KBM-7 (cell line): Measurements from ENCODE around the gene HSD17B10.
"Not testable (repeated sequence)": the region's sequence is repeated elsewhere in the genome, so short reads cannot be mapped to it uniquely, and the experiment has no call there.

Experiments used
- DNase-seq: peaks from one replicate; pipeline ENCODE4 v3.0.0-alpha.2; 2015
- in situ Hi-C: fragments of 300-500 bp; cut with MboI; formaldehyde crosslinking; loops from 2 replicates; pipeline ENCODE4 v1.14.3; 2020; ENCODE audit warnings: low sequenced_read_pairs, low pct_unique_long_range_greater_than_20kb, mixed read lengths

The HSD17B10 gene

GRCh38 chrX:53433651-53434639 is at the start of gene HSD17B10:
Gene HSD17B10 (minus strand): TSS chrX:53434370. CDS start chrX:53434345, 25 bp downstream.
- DNase-seq: peak; percentile 95
- in situ Hi-C loops: no loop called here

- in situ Hi-C loops: no loop called here
- DNase-seq: no peak
Observed at GRCh38 chrX:53483416-53483815, 49.2 kb upstream of the HSD17B10 start.

GRCh38 chrX:53481816-53482465 is 47.8 kb upstream of the HSD17B10 start:
- DNase-seq: peak; percentile 76
- in situ Hi-C loops: no loop called here

- in situ Hi-C loops: no loop called here
- DNase-seq: peak; percentile 58
Observed at GRCh38 chrX:53481093-53481492, 46.9 kb upstream of the HSD17B10 start.

GRCh38 chrX:53479301-53479700 is 45.1 kb upstream of the HSD17B10 start:
- in situ Hi-C loops: no loop called here
- DNase-seq: peak; percentile 34

- no peak for DNase-seq
- in situ Hi-C loops: no loop called here
Observed at GRCh38 chrX:53476371-53476770, 42.2 kb upstream of the HSD17B10 start.

- peak; percentile 89 for DNase-seq
- in situ Hi-C loops: no loop called here
Observed at GRCh38 chrX:53474707-53475106, 40.5 kb upstream of the HSD17B10 start.

- DNase-seq: no peak
- in situ Hi-C loops: no loop called here
Observed at GRCh38 chrX:53471346-53471745, 37.2 kb upstream of the HSD17B10 start.

- in situ Hi-C loops, DNase-seq: not testable (repeated sequence)
Observed at GRCh38 chrX:53468659-53469058, 34.5 kb upstream of the HSD17B10 start.

GRCh38 chrX:53458082-53458481 is 23.9 kb upstream of the HSD17B10 start:
- DNase-seq: no peak
- in situ Hi-C loops: no loop called here

- in situ Hi-C loops: no loop called here
- DNase-seq: no peak
Observed at GRCh38 chrX:53456254-53456653, 22.1 kb upstream of the HSD17B10 start.

GRCh38 chrX:53452812-53453211 is 18.6 kb upstream of the HSD17B10 start:
- DNase-seq: no peak
- in situ Hi-C loops: no loop called here

GRCh38 chrX:53449632-53450031 is 15.5 kb upstream of the HSD17B10 start:
- in situ Hi-C loops: loop anchor here (10.0 kb wide), 1 partner anchor 135 kb away; no protein-coding TSS in a partner anchor
- DNase-seq: no peak

- no peak for DNase-seq
- in situ Hi-C loops: loop anchor here (10.0 kb wide), 1 partner anchor 133 kb away; no protein-coding TSS in a partner anchor
Observed at GRCh38 chrX:53447441-53447840, 13.3 kb upstream of the HSD17B10 start.

GRCh38 chrX:53445977-53446376 is 11.8 kb upstream of the HSD17B10 start:
- in situ Hi-C loops: loop anchor here (10.0 kb wide), 1 partner anchor 131 kb away; no protein-coding TSS in a partner anchor
- DNase-seq: peak; percentile 66

- DNase-seq: peak; percentile 85
- in situ Hi-C loops: loop anchor here (10.0 kb wide), 1 partner anchor 127 kb away; no protein-coding TSS in a partner anchor
Observed at GRCh38 chrX:53442322-53442631, 8.1 kb upstream of the HSD17B10 start.

GRCh38 chrX:53441531-53442321 is 7.6 kb upstream of the HSD17B10 start:
- in situ Hi-C loops: loop anchor here (10.0 kb wide), 1 partner anchor 127 kb away; no protein-coding TSS in a partner anchor
- peak; percentile 79 for DNase-seq

- in situ Hi-C loops: loop anchor here (10.0 kb wide), 1 partner anchor 126 kb away; no protein-coding TSS in a partner anchor
Observed at GRCh38 chrX:53440621-53441517, 6.7 kb upstream of the HSD17B10 start.

More at GRCh38 chrX:53440621-53441517, 6.7 kb upstream of the HSD17B10 start:
- DNase-seq: peak; percentile 59
